ENCODE results near the gene SYNE3. TPM values are rescaled to one million over a fixed set of nuclear protein-coding genes. Genes with fewer than 3 reads are reported as not detected.

The SYNE3 gene
- total RNA-seq, 1 donor from 2014 or later: 12.2 TPM

DNA sequence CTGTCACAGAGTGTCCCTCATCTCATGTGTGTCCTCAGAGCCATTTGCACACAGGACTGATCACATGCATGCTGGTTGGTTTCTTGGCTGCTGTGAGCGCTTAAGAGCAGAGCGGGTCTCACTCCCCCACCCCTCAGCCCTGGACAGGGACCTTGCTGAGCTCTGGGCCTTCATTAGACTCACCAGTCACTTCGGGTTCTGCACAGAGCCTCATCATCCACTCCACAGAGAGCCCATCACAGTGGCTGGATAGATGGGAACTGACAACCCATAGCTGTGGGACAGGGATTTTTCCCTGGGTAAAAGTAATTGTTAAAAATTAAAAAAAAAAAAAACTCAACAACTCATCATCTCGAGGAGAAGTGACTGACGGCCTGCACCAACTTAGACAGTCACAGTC lies 26.6 kb upstream of the SYNE3 start:
- ATAC-seq: no peak
- intact Hi-C loops (cut with micrococcal nuclease): no loop called here
- DNase-seq: no peak

DNA sequence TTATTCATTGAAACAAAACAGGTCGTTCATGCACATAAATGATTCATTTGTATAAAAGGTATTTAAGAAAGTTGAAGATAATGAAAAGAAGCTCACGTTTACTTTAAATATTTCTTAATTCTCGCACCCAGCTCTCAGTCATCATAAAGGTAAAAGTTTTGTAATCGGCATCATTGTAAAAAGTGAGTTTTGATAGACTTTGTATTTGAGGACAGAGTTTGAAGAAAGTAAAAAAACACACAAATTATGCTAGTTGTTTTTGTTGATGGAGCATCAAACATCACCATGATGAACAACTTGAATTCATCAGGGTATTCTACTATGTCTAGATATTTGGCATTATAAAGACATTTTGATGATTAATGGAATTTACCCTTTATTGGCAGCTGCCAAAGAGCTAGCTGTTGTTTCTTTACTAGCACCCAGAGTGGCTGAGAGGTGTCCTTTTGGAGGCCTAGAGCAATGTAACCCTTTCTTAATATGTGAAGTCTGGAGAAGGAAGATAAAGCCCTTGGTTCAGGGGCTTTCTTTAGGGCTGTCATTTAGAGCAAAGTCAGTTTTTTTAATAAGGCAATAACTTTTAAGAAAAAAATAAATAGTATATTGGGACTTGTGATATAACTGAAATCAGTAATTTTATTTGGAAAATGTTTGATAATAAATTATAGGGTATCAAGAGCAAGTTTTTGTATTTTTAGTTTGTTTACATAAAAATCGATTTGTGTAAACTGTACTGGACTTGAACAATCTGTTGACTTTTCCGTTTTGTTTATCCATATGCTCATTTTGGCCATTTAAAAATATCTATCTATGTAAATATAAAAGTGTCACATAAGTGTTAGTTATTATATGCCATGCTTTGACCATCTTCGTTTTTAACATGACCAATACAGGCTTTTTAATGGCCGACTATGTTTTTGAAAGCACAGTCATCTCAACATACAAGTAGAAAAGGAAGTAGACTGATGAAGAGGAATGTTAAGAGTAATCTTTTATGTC lies 25.8 kb upstream of the SYNE3 start:
- ATAC-seq: no peak
- DNase-seq: no peak
- intact Hi-C loops (cut with micrococcal nuclease): no loop called here

DNA sequence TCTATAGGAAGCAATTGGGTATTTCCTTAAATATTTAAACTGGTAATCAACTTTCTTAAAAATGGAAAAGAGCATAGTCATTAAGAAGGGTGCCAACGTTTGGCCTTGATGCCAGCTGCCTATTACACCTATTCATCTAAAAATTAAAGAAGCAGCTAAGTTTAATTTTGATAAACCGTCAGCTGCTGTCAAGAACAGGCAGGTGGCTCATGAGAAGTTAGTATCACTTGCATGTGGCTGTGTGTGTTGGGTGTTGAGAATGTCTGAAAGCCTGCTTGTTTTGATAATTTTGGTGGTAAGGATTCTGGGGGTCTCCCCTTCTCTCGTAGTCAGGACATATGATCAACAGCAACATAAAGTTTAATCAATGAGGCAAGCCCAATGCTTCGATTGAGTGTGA lies 24.9 kb upstream of the SYNE3 start:
- no peak for ATAC-seq
- no peak for DNase-seq
- intact Hi-C loops (cut with micrococcal nuclease): no loop called here

DNA sequence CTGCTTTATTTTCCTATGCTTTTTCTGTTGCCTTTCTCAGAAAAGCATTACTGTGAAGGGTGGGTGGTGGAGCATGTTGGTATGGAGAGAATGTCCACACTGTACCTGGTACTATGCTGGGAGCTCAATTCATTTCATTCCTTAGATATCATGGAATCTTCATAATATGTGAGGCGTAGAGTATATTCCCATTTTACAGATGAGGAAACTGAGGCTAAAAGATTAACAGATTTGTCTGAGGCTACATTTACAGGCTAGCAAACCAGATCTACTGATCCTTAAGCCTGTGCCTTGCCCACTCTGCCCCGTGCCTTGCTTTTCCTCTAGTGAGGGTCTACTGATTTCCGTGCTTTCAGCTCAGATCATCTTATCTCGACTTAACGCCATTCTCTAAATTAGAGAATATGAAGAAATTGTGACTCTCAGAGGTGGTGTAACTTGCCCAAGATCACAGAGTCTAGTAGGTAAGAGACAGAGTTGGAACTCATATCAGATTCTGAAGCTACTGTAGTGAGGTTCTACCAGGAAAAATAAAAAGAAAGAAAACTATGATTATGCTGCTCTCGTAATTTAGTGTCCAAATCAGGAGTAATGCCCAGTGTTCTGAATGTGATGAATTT lies 23.9 kb upstream of the SYNE3 start:
- intact Hi-C loops (cut with micrococcal nuclease): no loop called here
- DNase-seq: no peak
- no peak for ATAC-seq

DNA sequence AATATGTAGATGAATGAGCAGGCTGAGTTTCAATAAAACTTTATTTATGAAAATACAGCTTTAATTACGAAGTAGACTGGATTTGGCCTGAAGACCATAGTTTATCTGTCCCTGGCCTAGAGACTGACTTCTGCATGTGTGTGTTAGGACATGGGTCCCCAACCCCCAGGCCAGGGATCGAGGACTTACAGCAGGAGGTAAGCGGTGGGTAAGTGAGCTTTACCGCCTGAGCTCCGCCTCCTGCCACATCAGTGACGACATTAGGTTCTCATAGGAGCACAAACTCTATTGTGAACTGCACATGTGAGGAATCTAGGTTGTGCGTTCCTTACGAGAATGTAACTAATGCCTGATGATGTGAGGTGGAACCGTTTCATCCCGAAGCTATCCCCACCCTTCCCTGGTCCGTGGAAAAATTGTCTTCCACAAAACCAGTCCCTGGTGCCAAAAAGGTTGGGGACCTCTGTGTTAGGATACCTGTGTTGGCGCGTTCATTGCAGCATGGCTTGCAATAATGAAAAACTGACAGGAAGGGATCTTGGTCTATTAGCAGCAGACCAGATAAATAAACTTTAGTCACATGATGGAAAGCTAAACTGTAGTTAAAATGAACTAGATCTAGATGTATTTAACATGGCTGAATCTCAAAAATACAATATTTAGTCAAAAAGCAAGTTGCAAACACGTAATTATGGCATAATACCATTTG lies 22.5 kb upstream of the SYNE3 start:
- ATAC-seq (no peak), DNase-seq (no peak)
- intact Hi-C loops (cut with micrococcal nuclease): no loop called here

DNA sequence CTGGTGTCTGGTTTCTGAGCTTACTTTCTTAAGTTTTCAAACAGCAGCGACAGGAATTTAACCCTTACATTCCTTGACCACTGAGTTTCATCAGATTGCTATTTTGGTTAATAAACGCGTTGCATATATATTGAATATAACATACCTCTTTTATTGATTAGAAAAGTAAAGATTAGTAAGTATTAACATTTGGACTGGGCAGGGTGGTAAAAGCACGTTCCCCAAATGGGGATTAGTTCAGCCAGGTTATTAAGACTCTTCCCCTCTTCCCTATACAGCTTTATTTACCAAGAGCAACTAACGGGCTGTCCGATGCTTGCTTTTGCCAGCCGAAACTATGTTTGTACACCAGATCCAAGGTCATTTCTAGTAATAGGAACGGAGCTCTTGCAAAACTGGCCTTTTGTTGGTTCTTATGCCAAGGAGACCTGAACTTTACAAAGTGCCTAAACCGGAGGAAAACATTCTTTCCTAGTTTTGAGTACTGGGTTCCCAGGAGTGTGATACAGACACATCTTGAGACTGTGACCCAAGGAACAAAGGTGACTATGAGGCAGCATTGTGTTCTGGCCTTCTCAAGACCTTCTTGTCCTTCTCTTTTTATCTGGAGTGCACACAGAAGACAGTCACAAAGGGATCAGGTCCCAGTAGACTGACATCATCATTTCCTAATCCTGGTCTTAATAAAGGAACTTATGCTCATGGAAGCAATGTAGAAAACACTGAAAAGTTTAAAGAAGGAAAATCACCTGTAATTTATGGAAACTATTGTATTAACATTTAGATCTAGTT lies 21.0 kb upstream of the SYNE3 start:
- intact Hi-C loops (cut with micrococcal nuclease): no loop called here
- DNase-seq (no peak), ATAC-seq (no peak)

DNA sequence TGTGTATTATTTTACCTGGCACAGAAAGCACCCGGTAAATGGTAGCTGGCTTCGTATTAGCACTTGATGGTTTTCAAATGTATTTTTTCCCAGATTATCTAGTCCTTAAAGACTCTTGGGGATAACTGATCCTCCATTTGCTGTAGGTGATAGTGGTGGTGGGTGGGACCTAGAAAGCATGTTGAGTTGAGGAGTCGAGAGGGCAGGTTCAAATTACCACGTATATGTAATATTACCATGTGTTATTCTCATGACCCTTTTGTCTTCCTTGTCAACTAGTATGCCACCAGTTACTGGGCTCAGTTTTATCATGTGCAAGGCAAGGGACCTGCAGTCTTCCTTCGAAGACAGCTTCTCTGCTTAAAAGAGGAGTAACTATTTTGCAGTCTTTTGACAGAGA lies 20.2 kb upstream of the SYNE3 start:
- intact Hi-C loops (cut with micrococcal nuclease): no loop called here
- DNase-seq: no peak
- ATAC-seq: no peak

DNA sequence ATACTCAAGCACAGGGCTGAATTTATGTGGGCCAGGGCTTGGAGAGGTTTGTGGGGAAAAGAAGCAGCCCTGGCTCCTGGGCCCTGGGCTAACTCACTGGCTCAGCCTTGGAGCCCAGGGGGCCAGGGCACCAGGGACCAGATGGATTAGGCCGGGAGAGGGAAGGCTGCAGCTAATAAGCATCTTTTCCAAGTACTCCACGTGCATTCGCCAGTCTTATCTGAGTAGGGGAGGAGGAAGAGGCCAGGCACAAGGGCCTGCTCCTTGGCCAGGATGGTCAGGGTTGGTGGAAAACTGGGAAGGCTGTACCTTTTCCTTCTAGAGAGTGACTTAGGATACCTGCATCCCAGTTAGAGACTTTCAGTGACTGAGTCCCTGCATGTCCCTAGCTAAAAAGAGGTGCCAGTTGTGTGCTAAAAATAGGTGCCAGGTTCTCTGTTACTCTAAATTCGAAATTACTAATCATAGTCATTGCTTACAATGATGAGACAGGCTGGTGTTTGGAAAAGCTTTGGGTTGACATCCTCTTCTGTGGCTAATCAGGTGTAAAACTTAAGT lies 19.7 kb upstream of the SYNE3 start:
- no peak for DNase-seq
- intact Hi-C loops (cut with micrococcal nuclease): no loop called here
- no peak for ATAC-seq

DNA sequence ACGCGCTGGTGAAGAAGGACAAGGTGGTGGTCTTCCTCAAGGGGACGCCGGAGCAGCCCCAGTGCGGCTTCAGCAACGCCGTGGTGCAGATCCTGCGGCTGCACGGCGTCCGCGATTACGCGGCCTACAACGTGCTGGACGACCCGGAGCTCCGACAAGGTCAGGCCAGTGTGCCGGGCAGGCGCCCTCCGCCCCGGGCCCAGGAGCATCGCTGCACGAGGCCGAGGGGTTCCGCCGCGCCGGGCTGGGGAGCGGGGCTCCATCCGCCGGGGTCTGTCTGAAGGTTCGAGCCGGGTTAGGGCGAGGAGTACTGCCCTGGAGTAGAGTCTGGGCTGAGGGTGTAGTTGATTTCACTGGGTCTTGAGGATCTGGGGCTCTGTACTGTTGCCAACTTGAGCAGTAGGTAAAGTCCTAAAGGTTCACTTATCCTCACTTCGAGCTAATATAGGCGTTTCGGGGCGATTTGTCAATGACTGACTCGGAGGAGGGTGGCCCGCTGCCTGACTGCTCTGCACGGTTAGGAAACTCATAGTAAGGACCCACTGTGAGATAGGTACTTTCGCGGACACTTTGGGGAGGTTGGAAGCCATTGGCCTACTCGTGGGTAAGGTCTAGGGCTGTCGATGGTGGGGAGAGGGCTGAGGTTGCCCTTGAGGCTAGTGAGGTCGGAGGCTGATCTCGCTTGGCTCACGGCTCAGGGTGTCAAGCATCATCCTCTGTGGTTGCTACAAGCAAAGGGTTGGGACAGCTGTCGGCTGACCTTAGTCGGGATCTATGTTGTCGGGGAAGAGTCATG lies 19.0 kb upstream of the SYNE3 start:
- intact Hi-C loops (cut with micrococcal nuclease): no loop called here
- ATAC-seq: no peak
- DNase-seq: peak; percentile 62

DNA sequence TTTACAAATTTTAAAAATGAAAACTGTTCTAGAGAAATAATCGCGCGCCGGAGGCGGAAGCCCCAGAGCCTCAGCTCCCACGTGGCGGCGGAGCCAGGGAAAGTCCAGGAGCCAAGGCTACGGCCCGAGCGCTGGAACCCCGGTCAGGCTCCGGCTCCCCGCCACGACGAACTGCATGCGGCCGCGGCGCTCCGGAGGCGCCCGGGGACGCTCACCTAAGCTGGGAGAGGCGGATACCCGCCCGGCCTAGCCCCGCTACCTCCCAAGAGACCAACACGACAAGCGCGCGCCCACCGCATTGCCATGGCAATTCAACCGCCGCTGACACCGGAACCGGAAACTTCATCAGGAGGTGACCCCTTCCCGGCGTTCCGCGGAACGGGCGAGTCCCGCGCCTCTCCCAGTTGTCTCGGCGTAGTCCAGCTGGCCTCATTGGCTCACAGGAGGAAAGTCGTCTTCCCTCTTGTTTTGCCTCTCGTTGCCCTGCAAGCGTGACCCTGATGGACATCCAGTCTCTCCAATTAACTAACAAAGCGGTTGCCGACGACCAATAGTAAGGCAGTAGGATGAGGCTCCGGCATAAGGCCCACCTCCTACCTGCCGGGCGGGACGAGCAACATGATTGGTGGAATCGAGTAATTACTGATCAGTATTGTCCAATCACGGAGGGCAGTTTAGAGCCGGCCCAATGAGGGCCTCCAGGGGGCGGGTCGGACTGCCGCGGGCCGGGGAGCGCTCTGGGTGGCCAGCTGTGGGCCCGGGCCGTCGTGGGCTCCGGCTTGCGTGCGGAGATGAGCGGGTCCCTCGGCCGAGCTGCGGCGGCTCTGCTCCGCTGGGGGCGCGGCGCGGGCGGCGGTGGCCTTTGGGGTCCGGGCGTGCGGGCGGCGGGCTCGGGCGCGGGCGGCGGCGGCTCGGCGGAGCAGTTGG lies 18.1 kb upstream of the SYNE3 start, which contains the start of gene GLRX5:
Gene GLRX5 (plus strand): TSS at position 752 of the 927 bp plus-strand sequence. CDS start 40 bp downstream, at position 792.
- DNase-seq (peak; percentile 97), ATAC-seq (peak; percentile 97)
- intact Hi-C loops (cut with micrococcal nuclease): no loop called here

DNA sequence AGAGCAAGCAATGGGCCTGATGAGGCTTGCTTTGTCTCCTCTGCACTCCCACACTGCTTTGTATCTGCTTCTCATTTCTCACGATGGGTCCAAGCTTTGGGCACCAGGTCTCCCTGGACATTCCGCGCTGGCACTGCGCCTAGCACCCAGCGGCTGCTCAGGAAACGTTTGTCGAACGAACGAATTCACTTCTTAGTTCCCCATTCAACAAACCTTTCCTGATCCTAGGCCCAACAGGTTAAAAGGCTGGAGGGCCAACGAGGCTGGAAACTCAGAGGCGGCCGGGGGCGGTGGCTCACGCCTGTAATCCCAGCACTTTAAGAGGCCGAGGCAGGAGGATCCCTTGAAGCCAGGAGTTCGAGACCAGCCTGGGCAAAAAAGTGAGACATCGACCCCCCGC lies 17.4 kb upstream of the SYNE3 start:
- intact Hi-C loops (cut with micrococcal nuclease): no loop called here
- DNase-seq: no peak
- no peak for ATAC-seq

DNA sequence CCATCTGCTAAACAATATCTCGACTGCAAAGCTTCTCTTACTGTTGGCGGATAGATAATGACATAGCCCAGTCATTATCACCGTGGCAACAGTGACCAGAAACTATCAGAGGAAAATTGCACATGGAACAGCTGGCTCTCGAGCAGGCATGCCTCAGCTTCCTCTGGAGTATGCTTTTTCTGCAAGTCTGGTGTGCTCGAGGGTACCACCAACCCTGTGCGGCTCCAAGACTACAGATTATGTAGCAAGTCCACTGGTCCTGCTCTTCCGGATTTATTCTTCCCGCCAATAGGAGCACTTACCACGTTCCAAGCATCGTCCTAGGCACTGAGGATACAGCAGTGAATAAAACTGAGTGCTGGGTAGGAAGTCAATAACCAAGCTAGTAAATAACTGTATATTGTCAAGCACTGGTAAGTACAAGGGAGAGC lies 17.0 kb upstream of the SYNE3 start:
- ATAC-seq (no peak), DNase-seq (no peak)
- intact Hi-C loops (cut with micrococcal nuclease): no loop called here

DNA sequence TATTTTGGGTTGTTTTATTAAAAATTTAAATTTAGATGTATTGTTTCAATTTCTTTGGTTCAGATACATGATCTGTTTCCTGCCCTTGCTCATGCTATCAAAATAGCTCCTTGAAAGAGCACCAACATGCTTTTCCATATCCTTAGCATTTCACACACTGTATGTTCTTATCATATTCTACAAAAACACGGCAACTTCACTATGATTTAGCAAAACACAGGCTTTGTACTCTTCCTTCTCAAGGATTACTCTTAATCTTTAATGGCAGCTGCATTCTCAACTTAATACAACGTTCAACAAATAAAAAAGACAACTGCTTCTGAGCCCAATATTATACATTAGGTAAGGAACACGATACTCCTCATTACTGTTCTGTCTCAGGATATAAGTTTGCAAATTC lies 15.5 kb upstream of the SYNE3 start:
- intact Hi-C loops (cut with micrococcal nuclease): no loop called here
- ATAC-seq (no peak), DNase-seq (no peak)

DNA sequence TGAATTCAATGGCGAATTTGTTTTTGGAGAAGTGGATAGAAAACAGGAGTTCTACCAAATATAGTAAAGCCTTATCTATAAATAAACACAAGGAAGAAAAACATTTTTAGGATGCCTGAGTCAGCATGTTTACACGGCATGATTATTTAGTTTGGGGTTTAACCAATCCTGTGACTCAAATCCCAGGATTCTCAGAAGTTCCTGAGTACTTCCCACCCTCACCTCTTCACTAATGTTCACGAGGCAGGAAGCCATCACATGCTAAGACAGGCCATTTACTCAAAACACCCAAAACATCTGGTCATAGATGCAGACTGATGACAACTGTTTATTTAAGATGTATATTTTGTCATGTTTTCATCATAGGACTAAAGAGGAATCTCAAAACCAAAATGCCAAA lies 15.0 kb upstream of the SYNE3 start:
- ATAC-seq: no peak
- DNase-seq: no peak
- intact Hi-C loops (cut with micrococcal nuclease): no loop called here

DNA sequence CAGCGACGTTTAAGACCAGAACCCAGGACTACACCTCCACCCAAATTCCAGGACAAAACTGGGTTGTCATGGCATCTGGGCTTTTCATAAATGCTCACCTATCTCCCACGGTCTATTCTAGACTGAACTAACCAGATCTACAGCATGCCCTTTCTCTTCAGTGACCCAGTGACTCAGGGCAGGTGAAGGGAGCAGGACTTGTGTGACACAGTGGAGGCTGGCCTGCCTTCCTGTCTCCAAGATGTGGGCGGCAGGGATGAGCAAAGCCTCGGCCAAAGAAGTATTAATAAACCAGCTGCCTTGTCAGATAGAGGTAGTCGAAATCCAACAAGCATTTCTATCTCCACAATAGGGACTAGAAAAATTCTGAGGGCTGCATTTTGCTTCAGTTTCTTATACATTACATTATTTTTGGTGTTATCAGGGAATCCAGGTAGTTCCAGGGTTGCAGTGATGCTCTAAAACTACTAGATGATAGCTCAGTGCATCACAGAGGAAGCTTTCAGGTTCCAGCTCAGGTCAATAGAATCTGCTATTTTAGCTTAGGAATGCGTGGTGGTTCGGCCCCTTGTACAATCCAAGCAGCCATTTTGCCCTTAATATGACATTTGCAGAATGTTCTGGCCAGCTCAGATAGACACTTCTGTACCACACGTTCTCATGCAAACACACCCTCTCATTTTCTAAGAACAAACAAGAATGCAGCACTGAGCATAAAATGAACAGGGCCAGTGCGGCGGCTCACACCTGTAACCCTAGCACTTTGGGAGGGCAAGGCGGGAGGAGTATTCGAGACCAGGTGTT lies 14.2 kb upstream of the SYNE3 start:
- intact Hi-C loops (cut with micrococcal nuclease): no loop called here
- no peak for DNase-seq
- no peak for ATAC-seq

DNA sequence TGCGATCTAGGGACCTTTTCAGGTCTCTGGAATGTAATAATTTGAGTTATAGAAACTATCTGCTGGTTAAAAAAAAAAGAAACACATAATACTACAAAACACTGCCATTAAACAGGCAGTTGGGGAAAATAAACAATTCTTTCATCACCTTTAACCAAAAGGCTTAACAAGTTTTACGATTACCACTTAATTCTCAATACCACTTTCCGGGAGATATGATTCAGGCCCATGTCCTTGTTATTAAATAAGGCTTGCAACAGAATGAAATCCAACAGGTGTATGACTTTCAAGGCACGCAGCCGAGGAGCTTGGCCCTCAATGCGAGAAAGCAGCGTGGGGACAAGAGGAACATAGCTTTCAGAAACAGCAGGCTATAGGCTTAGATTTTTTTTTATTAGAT lies 12.8 kb upstream of the SYNE3 start:
- no peak for DNase-seq
- intact Hi-C loops (cut with micrococcal nuclease): loop anchor here (5.0 kb wide), 1 partner anchor 87 kb away; no protein-coding TSS in a partner anchor
- ATAC-seq: no peak

Data from left ventricle myocardium superior (tissue), 1 donor.